GM06990 (cell line): ENCODE results near the gene EVC2.

Source experiments
- DNase-seq: peaks from one replicate; pipeline ENCODE4 v3.0.0-alpha.2; 2011; ENCODE audit not compliant: insufficient read length; ENCODE audit errors: extremely low read depth
- H3K27me3 ChIP-seq: replicated peaks from 2 replicates; pipeline ENCODE4 v1.6.0; 2011; ENCODE audit warnings: low read length; ENCODE audit not compliant: control insufficient read depth, insufficient read depth
- H3K36me3 ChIP-seq: 2 replicates; pipeline ENCODE4 v1.5.1; 2011; ENCODE audit warnings: low read length; ENCODE audit not compliant: control insufficient read depth, insufficient read depth
- H3K4me3 ChIP-seq: replicated peaks from 2 replicates; pipeline ENCODE4 v1.5.1; 2011; ENCODE audit warnings: low read depth, mild to moderate bottlenecking, control low read depth, low read length
- TF ChIP-seq, protein P1 (sequence below): IDR thresholded peaks from 2 replicates; pipeline ENCODE4 v1.5.1; 2011; ENCODE audit warnings: low read length, control low read depth, mild to moderate bottlenecking, inconsistent platforms; ENCODE audit not compliant: insufficient read depth, poor library complexity, severe bottlenecking

EVC2 gene

DNA sequence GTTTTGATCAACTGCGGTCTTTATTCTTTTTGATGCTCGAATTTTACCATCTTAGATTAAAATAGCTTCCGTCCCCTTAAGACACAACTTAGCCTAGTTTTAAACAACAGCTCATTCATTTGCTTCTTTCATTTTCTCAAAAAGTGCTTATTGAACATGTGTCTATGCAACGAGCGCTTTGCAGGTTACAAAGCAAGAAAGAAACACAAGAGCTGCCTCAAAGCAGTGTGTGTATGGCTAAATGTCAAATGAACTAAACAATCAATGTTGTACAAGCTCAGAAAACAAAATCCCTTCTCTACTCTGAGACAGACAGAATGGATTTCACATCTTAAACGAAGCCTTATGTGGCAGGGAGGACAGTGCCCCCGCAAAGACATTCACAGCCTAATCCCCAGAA, 61.0 kb downstream of the EVC2 start:
- TF ChIP-seq, protein P1, sequence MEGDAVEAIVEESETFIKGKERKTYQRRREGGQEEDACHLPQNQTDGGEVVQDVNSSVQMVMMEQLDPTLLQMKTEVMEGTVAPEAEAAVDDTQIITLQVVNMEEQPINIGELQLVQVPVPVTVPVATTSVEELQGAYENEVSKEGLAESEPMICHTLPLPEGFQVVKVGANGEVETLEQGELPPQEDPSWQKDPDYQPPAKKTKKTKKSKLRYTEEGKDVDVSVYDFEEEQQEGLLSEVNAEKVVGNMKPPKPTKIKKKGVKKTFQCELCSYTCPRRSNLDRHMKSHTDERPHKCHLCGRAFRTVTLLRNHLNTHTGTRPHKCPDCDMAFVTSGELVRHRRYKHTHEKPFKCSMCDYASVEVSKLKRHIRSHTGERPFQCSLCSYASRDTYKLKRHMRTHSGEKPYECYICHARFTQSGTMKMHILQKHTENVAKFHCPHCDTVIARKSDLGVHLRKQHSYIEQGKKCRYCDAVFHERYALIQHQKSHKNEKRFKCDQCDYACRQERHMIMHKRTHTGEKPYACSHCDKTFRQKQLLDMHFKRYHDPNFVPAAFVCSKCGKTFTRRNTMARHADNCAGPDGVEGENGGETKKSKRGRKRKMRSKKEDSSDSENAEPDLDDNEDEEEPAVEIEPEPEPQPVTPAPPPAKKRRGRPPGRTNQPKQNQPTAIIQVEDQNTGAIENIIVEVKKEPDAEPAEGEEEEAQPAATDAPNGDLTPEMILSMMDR = no peak
- H3K4me3 ChIP-seq = no peak overlapping the region
- no peaks in the 10 kb centered on the region for H3K27me3 ChIP-seq
- H3K36me3 ChIP-seq = no peaks in the 10 kb centered on the region; the same call in 1 of the 2 replicates
- no peak for DNase-seq

DNA sequence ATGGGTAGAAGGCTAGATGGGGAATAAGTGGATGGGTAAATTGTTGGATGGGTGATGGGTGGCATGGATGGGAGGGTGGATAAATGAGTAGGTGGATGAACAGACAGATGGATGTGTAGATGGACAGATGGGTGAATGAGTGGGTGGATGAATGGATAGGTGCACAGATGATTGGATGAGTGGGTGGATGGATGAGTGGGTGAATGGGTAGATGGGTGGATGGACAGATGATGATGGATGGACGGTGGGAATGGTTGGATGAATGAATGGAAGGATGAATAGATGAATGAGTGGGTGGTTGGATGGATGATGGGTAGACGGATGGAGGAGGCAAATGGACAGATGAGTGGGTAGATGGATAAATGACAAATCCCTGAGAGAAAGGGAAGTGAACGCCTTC, 68.3 kb downstream of the EVC2 start:
- no peak overlapping the region for H3K4me3 ChIP-seq
- TF ChIP-seq, protein P1 = no peak
- H3K36me3 ChIP-seq = no peaks in the 10 kb centered on the region
- H3K27me3 ChIP-seq = no peaks in the 10 kb centered on the region
- no peak for DNase-seq

DNA sequence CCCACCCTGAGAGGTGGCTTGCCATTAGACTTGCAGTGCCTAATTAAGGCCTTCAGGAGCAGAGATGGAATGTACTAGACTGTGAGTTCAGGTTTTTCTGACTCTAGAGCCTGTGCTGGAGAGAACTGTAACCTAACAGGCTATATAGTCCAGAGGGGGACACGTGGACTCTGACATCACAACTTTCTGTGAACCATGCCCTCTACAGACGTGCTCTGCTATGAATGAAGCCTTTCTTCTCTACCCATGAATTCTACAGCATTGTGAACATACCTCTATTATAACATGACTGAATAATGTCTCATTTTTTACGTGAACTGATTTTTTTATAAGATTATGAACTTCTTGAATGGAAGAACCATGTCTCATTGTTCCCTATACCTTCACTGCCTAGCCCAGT, 68.8 kb downstream of the EVC2 start:
- DNase-seq = no peak
- Histone ChIP-seq H3K4me3 (no peak overlapping the region), H3K27me3 (no peaks in the 10 kb centered on the region), H3K36me3 (no peaks in the 10 kb centered on the region)
- TF ChIP-seq, protein P1 = no peak

DNA sequence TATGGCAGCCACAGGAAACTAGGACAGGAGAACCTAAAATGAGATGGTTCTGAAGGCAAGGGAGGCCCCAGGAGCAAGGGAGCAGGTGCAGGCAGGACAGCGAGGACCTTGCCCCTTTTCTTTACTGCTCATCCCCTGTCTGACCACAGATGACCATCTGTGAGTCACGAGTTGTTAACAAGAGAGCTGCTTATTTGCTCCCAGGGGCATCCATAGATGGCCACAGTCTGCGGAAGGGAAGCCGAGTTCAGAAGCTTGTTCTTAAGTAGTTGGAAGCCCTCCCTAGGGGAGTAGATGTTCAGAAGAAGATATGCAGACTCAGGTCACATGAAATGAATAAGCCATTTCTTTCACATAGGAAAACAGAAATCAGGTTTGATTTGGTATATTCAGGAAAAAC, 69.4 kb downstream of the EVC2 start:
- Histone ChIP-seq H3K27me3 (no peaks in the 10 kb centered on the region), H3K36me3 (no peaks in the 10 kb centered on the region), H3K4me3 (no peak overlapping the region)
- no peak for DNase-seq
- TF ChIP-seq, protein P1 = no peak

DNA sequence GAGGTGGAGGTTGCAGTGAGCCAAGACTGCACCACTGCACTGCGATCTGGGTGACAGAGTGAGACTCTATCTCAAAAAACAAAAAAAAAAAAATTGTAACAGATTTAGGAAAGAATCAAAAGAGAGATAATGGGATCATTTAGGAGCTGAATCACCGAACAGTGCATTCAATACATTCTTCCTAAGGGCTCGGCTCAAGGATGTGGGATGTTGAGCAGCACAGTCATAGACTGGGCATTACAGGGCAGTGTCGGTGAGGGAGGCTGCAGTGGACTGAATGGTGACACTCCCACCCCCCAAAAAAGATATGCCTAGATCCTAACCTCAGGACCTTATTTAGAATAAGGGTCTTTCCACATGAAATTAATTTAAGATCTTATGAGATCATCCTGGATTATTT, 70.0 kb downstream of the EVC2 start:
- Histone ChIP-seq H3K36me3 (no peaks in the 10 kb centered on the region), H3K27me3 (no peaks in the 10 kb centered on the region), H3K4me3 (no peak overlapping the region)
- DNase-seq = no peak
- TF ChIP-seq, protein P1 = no peak
